K562 (cell line): Measurements from ENCODE around the gene VPS45. TPM values are rescaled to one million over a fixed set of nuclear protein-coding genes. Genes with fewer than 3 reads are reported as not detected.

ENCODE experiments used
- BRF1 ChIP-seq: IDR thresholded peaks from 3 replicates; pipeline ENCODE4 v1.6.1; 2011; ENCODE audit warnings: borderline replicate concordance, mild to moderate bottlenecking; ENCODE audit not compliant: insufficient read length; ENCODE audit errors: extremely low read depth
- CC2D1A ChIP-seq: fragments of 450-650 bp; IDR thresholded peaks from 2 replicates; pipeline ENCODE4 v1.6.1; 2017; ENCODE audit warnings: mild to moderate bottlenecking
- ETS2 ChIP-seq: IDR thresholded peaks from 2 replicates; pipeline ENCODE4 v1.6.1; 2016; ENCODE audit warnings: borderline replicate concordance, missing genetic modification characterization, mild to moderate bottlenecking, moderate library complexity, missing compliant biosample characterization; ENCODE audit not compliant: poor library complexity, severe bottlenecking
- FOXM1 ChIP-seq, 2 experiments: fragments of 450-650 bp in 1 of 2; sonication (generic) in 1 of 2; formaldehyde crosslinking in 1 of 2; IDR thresholded peaks; 2 replicates each; pipeline versions ENCODE4 v1.6.1 to v1.9.0; 2017 to 2022; ENCODE audit warnings: low read depth in 2 of 2, mild to moderate bottlenecking in 2 of 2, missing genetic modification reagents in 1 of 2, moderate library complexity in 1 of 2
- L3MBTL2 ChIP-seq: fragments of 450-650 bp; IDR thresholded peaks from 2 replicates; pipeline ENCODE4 v1.6.1; 2016; ENCODE audit warnings: mild to moderate bottlenecking, moderate library complexity
- POLR2AphosphoS2 ChIP-seq: IDR thresholded peaks from 2 replicates; pipeline ENCODE4 v1.6.1; 2012; ENCODE audit warnings: low read length, improper control_type of control experiment
- TAF7 ChIP-seq: fragments of 450-650 bp; IDR thresholded peaks from 2 replicates; pipeline ENCODE4 v1.6.1; 2016; ENCODE audit warnings: missing genetic modification characterization, missing compliant biosample characterization
- ZNF253 ChIP-seq: fragments of 250-450 bp; sonication (Bioruptor Pico); conservative IDR thresholded peaks from 2 replicates; pipeline ENCODE4 v1.6.1; 2021; ENCODE audit warnings: mild to moderate bottlenecking
- polyA plus RNA-seq, 8 experiments: library from polyadenylated mRNA; depleted of rRNA in 4 of 8; stranded (reverse) in 5 of 8; unstranded in 3 of 8; fragments of >200 nt; fragmentation: Nextera tagmentation in 2 of 8; fragmentation: Illumina TruSeq in 1 of 8; extraction: Ambion mirVana in 2 of 8; extraction: Trizol in 1 of 8; gene quantifications; 2 replicates each; pipeline versions ENCODE4 v1.2.1 to v1.2.3, GENCODE V29; 2011 to 2014; ENCODE audit warnings: inconsistent platforms in 1 of 8, missing spikeins in 1 of 8
- total RNA-seq, 7 experiments: library from RNA; depleted of rRNA in 6 of 7; stranded (reverse); fragments of >200 nt in 6 of 7; fragmentation: Illumina TruSeq in 2 of 7; extraction: Trizol in 2 of 7; gene quantifications; 2 replicates each; pipeline versions ENCODE4 v1.2.1 to v1.2.3, GENCODE V29; 2011 to 2021; ENCODE audit warnings: low replicate concordance in 1 of 7
- TF ChIP-seq, protein P1 (sequence below): fragments of 250-450 bp; sonication (Bioruptor Pico); IDR thresholded peaks from 2 replicates; pipeline ENCODE4 v1.5.0; 2021; ENCODE audit warnings: mild to moderate bottlenecking, borderline replicate concordance
- TF ChIP-seq, protein P2 (sequence below): sonication (generic); formaldehyde crosslinking; IDR thresholded peaks from 2 replicates; pipeline ENCODE4 v1.8.1; 2022; ENCODE audit warnings: missing genetic modification reagents
- TF ChIP-seq, protein P3 (sequence below): fragments of 250-450 bp; sonication (Bioruptor Pico); IDR thresholded peaks from 2 replicates; pipeline ENCODE4 v1.4.0; 2020; ENCODE audit warnings: mild to moderate bottlenecking, moderate library complexity
- TF ChIP-seq, protein P4 (sequence below): fragments of 250-450 bp; sonication (Bioruptor Pico); IDR thresholded peaks from 2 replicates; pipeline ENCODE4 v1.8.0; 2022; ENCODE audit warnings: inconsistent platforms, mild to moderate bottlenecking, moderate library complexity, borderline replicate concordance
- TF ChIP-seq, protein P5 (sequence below): conservative IDR thresholded peaks from 2 replicates; pipeline ENCODE4 v1.6.1; 2011; ENCODE audit warnings: low read depth, mild to moderate bottlenecking, low read length; ENCODE audit not compliant: control insufficient read depth
- TF ChIP-seq, protein P6 (sequence below): fragments of 150-350 bp; conservative IDR thresholded peaks from 2 replicates; pipeline ENCODE4 v1.6.1; 2014; ENCODE audit warnings: low read length

The VPS45 gene
- total and polyA plus RNA-seq, 9 of the 15 experiments (the other 6 are each of a cell fraction or from before 2014, with no cell fraction given): 17.9 to 48.2 (median 34.4) TPM

DNA sequence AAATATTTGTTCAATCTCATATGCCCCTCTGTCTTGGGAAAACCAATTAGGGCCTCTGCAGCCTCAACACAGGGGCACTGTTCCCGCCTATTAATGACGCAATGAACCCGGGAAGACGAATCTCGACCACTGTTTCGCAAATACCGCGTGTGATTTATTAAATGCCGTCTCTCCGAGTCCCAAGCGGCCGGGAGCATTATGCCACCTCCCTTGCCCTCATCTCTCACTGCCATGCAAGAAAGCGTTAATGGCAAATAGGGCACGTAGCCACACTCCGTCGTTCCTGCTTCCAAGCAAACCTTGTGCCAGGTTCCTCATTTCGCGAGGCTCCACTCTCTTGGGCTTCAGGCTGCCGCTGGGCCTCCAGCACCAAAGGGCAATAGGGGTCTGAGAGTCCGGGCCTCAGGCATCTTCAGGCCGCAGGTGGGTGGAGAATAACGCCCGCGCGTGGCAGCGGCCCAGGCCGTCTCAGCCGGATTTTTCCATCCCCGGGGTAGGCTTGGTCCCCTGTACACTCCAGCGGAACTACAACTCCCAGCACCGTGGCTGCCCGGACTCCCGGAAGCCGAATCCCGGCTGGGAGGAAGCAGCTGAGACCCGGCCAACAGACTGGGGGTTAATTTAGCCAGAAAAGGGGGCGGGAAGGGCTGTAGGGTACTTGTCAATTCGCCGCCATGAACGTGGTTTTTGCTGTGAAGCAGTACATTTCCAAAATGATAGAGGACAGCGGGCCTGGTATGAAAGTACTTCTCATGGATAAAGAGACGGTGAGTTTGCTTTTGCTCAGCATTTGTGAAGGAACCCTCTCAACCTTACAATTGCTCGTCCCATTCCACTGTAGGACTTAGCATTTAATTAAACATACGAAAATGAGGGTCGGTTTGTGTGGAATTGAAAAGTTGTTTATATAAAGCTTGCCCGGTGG, at the start of gene VPS45 (continued):
- peak; percentile 30; the same call in 1 of the 2 replicates for TF ChIP-seq FOXM1 (IDR thresholded peaks at IDR 0.05; ENCODE audit: low read depth)
- TF ChIP-seq FOXM1 (CRISPR knock-in tag; IDR thresholded peaks at IDR 0.05; ENCODE audit: low read depth): peak; percentile 59; the same call in 1 of the 2 replicates
- no peak for TF ChIP-seq ETS2 (tag)
- TF ChIP-seq, protein P1, sequence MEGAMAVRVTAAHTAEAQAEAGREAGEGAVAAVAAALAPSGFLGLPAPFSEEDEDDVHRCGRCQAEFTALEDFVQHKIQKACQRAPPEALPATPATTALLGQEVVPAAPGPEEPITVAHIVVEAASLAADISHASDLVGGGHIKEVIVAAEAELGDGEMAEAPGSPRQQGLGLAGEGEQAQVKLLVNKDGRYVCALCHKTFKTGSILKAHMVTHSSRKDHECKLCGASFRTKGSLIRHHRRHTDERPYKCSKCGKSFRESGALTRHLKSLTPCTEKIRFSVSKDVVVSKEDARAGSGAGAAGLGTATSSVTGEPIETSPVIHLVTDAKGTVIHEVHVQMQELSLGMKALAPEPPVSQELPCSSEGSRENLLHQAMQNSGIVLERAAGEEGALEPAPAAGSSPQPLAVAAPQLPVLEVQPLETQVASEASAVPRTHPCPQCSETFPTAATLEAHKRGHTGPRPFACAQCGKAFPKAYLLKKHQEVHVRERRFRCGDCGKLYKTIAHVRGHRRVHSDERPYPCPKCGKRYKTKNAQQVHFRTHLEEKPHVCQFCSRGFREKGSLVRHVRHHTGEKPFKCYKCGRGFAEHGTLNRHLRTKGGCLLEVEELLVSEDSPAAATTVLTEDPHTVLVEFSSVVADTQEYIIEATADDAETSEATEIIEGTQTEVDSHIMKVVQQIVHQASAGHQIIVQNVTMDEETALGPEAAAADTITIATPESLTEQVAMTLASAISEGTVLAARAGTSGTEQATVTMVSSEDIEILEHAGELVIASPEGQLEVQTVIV: no peak
- TF ChIP-seq ZNF253 (CRISPR knock-in tag): no peak
- TF ChIP-seq POLR2AphosphoS2: no peak
- TF ChIP-seq TAF7 (tag): peak; percentile 80
- TF ChIP-seq CC2D1A: 0 out of 2 replicates have a peak, but pooled peaks have one; percentile 45
- TF ChIP-seq, protein P2, sequence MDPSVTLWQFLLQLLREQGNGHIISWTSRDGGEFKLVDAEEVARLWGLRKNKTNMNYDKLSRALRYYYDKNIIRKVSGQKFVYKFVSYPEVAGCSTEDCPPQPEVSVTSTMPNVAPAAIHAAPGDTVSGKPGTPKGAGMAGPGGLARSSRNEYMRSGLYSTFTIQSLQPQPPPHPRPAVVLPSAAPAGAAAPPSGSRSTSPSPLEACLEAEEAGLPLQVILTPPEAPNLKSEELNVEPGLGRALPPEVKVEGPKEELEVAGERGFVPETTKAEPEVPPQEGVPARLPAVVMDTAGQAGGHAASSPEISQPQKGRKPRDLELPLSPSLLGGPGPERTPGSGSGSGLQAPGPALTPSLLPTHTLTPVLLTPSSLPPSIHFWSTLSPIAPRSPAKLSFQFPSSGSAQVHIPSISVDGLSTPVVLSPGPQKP (CRISPR knock-in tag): no peak
- TF ChIP-seq, protein P3, sequence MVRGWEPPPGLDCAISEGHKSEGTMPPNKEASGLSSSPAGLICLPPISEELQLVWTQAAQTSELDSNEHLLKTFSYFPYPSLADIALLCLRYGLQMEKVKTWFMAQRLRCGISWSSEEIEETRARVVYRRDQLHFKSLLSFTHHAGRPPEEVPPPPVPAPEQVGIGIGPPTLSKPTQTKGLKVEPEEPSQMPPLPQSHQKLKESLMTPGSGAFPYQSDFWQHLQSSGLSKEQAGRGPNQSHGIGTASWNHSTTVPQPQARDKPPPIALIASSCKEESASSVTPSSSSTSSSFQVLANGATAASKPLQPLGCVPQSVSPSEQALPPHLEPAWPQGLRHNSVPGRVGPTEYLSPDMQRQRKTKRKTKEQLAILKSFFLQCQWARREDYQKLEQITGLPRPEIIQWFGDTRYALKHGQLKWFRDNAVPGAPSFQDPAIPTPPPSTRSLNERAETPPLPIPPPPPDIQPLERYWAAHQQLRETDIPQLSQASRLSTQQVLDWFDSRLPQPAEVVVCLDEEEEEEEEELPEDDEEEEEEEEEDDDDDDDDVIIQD (CRISPR knock-in tag): peak; percentile 65; the same call in 1 of the 2 replicates
- TF ChIP-seq, protein P4, sequence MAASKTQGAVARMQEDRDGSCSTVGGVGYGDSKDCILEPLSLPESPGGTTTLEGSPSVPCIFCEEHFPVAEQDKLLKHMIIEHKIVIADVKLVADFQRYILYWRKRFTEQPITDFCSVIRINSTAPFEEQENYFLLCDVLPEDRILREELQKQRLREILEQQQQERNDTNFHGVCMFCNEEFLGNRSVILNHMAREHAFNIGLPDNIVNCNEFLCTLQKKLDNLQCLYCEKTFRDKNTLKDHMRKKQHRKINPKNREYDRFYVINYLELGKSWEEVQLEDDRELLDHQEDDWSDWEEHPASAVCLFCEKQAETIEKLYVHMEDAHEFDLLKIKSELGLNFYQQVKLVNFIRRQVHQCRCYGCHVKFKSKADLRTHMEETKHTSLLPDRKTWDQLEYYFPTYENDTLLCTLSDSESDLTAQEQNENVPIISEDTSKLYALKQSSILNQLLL (CRISPR knock-in tag): no peak
- TF ChIP-seq L3MBTL2: peak; percentile 96
- TF ChIP-seq, protein P5, sequence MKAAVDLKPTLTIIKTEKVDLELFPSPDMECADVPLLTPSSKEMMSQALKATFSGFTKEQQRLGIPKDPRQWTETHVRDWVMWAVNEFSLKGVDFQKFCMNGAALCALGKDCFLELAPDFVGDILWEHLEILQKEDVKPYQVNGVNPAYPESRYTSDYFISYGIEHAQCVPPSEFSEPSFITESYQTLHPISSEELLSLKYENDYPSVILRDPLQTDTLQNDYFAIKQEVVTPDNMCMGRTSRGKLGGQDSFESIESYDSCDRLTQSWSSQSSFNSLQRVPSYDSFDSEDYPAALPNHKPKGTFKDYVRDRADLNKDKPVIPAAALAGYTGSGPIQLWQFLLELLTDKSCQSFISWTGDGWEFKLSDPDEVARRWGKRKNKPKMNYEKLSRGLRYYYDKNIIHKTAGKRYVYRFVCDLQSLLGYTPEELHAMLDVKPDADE: peak; percentile 92
- TF ChIP-seq, protein P6, sequence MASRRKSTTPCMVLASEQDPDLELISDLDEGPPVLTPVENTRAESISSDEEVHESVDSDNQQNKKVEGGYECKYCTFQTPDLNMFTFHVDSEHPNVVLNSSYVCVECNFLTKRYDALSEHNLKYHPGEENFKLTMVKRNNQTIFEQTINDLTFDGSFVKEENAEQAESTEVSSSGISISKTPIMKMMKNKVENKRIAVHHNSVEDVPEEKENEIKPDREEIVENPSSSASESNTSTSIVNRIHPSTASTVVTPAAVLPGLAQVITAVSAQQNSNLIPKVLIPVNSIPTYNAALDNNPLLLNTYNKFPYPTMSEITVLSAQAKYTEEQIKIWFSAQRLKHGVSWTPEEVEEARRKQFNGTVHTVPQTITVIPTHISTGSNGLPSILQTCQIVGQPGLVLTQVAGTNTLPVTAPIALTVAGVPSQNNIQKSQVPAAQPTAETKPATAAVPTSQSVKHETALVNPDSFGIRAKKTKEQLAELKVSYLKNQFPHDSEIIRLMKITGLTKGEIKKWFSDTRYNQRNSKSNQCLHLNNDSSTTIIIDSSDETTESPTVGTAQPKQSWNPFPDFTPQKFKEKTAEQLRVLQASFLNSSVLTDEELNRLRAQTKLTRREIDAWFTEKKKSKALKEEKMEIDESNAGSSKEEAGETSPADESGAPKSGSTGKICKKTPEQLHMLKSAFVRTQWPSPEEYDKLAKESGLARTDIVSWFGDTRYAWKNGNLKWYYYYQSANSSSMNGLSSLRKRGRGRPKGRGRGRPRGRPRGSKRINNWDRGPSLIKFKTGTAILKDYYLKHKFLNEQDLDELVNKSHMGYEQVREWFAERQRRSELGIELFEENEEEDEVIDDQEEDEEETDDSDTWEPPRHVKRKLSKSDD: no peak
- TF ChIP-seq BRF1: no peak
